HG02623 (cell line): Measurements from ENCODE around the gene TXNIP.
A peak's percentile ranks its signal among the peaks of the same experiment; 100 is the strongest.

ENCODE experiments used
- ATAC-seq: cut with Tn5 transposase; IDR thresholded peaks from one replicate; pipeline ENCODE4 v1.9.1; 2021; ENCODE audit warnings: moderate library complexity; ENCODE audit not compliant: unreplicated experiment

The TXNIP gene

GRCh38 chr1:145986551-145986950 lies 9.8 kb downstream of the TXNIP start:
- ATAC-seq, result no peak

- no peak for ATAC-seq
These were observed 10.6 kb downstream of the TXNIP start for GRCh38 chr1:145985502-145986439.

- ATAC-seq, result no peak
These were observed 11.3 kb downstream of the TXNIP start for GRCh38 chr1:145985129-145985501.

- no peak for ATAC-seq
These were observed 12.2 kb downstream of the TXNIP start for GRCh38 chr1:145983960-145984830.

- no peak for ATAC-seq
These were observed 13.1 kb downstream of the TXNIP start for GRCh38 chr1:145983206-145983675.

GRCh38 chr1:145982010-145982723 lies 14.2 kb downstream of the TXNIP start:
- ATAC-seq, result no peak

GRCh38 chr1:145980457-145980994 lies 15.9 kb downstream of the TXNIP start:
- ATAC-seq, result no peak

- no peak for ATAC-seq
These were observed 16.5 kb downstream of the TXNIP start for GRCh38 chr1:145979746-145980456.

- peak; percentile 87 for ATAC-seq
These were observed 17.3 kb downstream of the TXNIP start for GRCh38 chr1:145978854-145979745.

GRCh38 chr1:145978471-145978853 lies 17.9 kb downstream of the TXNIP start:
- no peak for ATAC-seq

GRCh38 chr1:145977486-145978470 lies 18.6 kb downstream of the TXNIP start:
- ATAC-seq, result no peak

GRCh38 chr1:145977016-145977415 lies 19.4 kb downstream of the TXNIP start:
- ATAC-seq, result no peak

GRCh38 chr1:145975216-145975615 lies 21.2 kb downstream of the TXNIP start:
- ATAC-seq, result no peak

GRCh38 chr1:145974721-145975120 lies 21.7 kb downstream of the TXNIP start:
- ATAC-seq, result no peak

- ATAC-seq, result no peak
These were observed 23.8 kb downstream of the TXNIP start for GRCh38 chr1:145972580-145972979.

- no peak for ATAC-seq
These were observed 29.1 kb downstream of the TXNIP start for GRCh38 chr1:145967288-145967687.

- no peak for ATAC-seq
These were observed 31.1 kb downstream of the TXNIP start for GRCh38 chr1:145965119-145965744.
